CD4-positive, alpha-beta memory T cell (primary cell): ENCODE results near the gene BOLA3. TPM values are rescaled to one million over a fixed set of nuclear protein-coding genes. Genes with fewer than 3 reads are reported as not detected.
A peak's percentile ranks its signal among the peaks of the same experiment; 100 is the strongest.
"Not testable (repeated sequence)": the region's sequence is repeated elsewhere in the genome, so short reads cannot be mapped to it uniquely, and the experiment has no call there.

Source experiments
- CTCF ChIA-PET: fragments of 350-600 bp; sonication (Branson Sonifier 250); formaldehyde crosslinking; loops from one replicate; lab custom pipeline; 2021; ENCODE audit warnings: inconsistent platforms; ENCODE audit not compliant: partially characterized antibody; lab: Charles Lee
- POLR2A ChIA-PET: fragments of 350-600 bp; sonication (Branson Sonifier 250); formaldehyde crosslinking; loops from one replicate; lab custom pipeline; 2021; ENCODE audit not compliant: partially characterized antibody; lab: Charles Lee
- DNase-seq, 5 donors: peaks; one replicate each; pipeline versions ENCODE4 v3.0.0 to v3.0.0-alpha.2; 2020 to 2022; ENCODE audit warnings: mixed read lengths in 1 of 5
- H3K27ac ChIP-seq: one replicate; pipeline ENCODE4 v1.7.0; 2013; ENCODE audit warnings: low read depth, low read length
- H3K27me3 ChIP-seq: 2 replicates; pipeline ENCODE4 v1.7.0; 2013; ENCODE audit warnings: mild to moderate bottlenecking, low read length, moderate library complexity; ENCODE audit not compliant: insufficient read depth
- H3K36me3 ChIP-seq: 2 replicates; pipeline ENCODE4 v1.7.0; 2013; ENCODE audit warnings: mild to moderate bottlenecking, low read length, moderate library complexity; ENCODE audit not compliant: insufficient read depth
- H3K4me1 ChIP-seq: 2 replicates; pipeline ENCODE4 v1.7.0; 2013; ENCODE audit warnings: mild to moderate bottlenecking, low read length, moderate library complexity; ENCODE audit not compliant: insufficient read depth
- H3K4me3 ChIP-seq, 2 donors: one replicate each; pipeline ENCODE4 v1.7.0; 2013; ENCODE audit warnings: low read length in 2 of 2, mild to moderate bottlenecking in 1 of 2
- H3K9me3 ChIP-seq, 2 donors: one replicate each; pipeline ENCODE4 v1.7.0; 2013; ENCODE audit warnings: low read length in 2 of 2, control low read depth in 1 of 2; ENCODE audit not compliant: control insufficient read depth in 1 of 2
- H3K27ac Mint-ChIP-seq, 7 donors: one replicate each; pipeline ENCODE4 v1.8.0; 2020 to 2021; ENCODE audit warnings: mixed read lengths in 7 of 7, mild to moderate bottlenecking in 6 of 7, inconsistent platforms in 3 of 7, moderate library complexity in 3 of 7
- H3K27me3 Mint-ChIP-seq, 2 donors: one replicate each; pipeline ENCODE4 v1.8.0; 2020 to 2021; ENCODE audit warnings: mixed read lengths in 2 of 2
- H3K36me3 Mint-ChIP-seq, 2 donors: one replicate each; pipeline ENCODE4 v1.8.0; 2020 to 2021; ENCODE audit warnings: mixed read lengths in 2 of 2, inconsistent platforms in 1 of 2, mild to moderate bottlenecking in 1 of 2
- H3K4me1 Mint-ChIP-seq, 4 donors: one replicate each; pipeline ENCODE4 v1.8.0; 2020 to 2021; ENCODE audit warnings: mixed read lengths in 4 of 4, mild to moderate bottlenecking in 1 of 4
- H3K4me3 Mint-ChIP-seq, 8 donors: one replicate each; pipeline ENCODE4 v1.8.0; 2020 to 2021; ENCODE audit warnings: mixed read lengths in 8 of 8, mild to moderate bottlenecking in 7 of 8, moderate library complexity in 6 of 8, inconsistent platforms in 3 of 8
- H3K9me3 Mint-ChIP-seq, 8 donors: one replicate each; pipeline ENCODE4 v1.8.0; 2020 to 2021; ENCODE audit warnings: mixed read lengths in 8 of 8, mild to moderate bottlenecking in 5 of 8, inconsistent platforms in 3 of 8, moderate library complexity in 1 of 8
- intact Hi-C: fragments of 100-400 bp; cut with micrococcal nuclease; formaldehyde crosslinking; loops from one replicate; pipeline ENCODE4 v1.15.1; 2023
- polyA plus RNA-seq, 2 donors: library from polyadenylated mRNA; unstranded; fragments of 300-500 nt; fragmentation: Illumina TruSeq; gene quantifications; one replicate each; pipeline ENCODE4 v1.2.3, GENCODE V29; 2021
- total RNA-seq, 2 experiments: library from RNA; stranded (reverse); gene quantifications; one replicate each; pipeline ENCODE4 v1.2.3, GENCODE V29; 2021

Gene BOLA3
- total and polyA plus RNA-seq, 4 experiments from 2014 or later, result 16.4 to 101 (median 50.5) TPM

- no peaks in the 10 kb centered on the region for H3K4me1 Mint-ChIP-seq
- H3K4me1 ChIP-seq, result no peaks in the 10 kb centered on the region
- intact Hi-C loops, result no loop called here
- peaks cover 60% of the 10 kb centered on the region for H3K36me3 ChIP-seq
- H3K36me3 Mint-ChIP-seq, result peaks cover 54 to 79% of the 10 kb centered on the region in 2 donors
- ChIA-PET POLR2A (no interaction called here), CTCF (no interaction called here)
- DNase-seq, result no peak
- peaks cover 0 to 3% (median 0%) of the 10 kb centered on the region in 8 donors for H3K9me3 Mint-ChIP-seq
- H3K27me3 ChIP-seq, result no peaks in the 10 kb centered on the region
- H3K4me3 Mint-ChIP-seq, result no peak overlapping the region
- H3K27me3 Mint-ChIP-seq, result no peaks in the 10 kb centered on the region
- H3K27ac ChIP-seq, result no peak overlapping the region
- H3K4me3 ChIP-seq, result no peak overlapping the region
- peak overlapping the region in 3 of 7 donors; percentile 63 to 83 (median 78) for H3K27ac Mint-ChIP-seq
- no peaks in the 10 kb centered on the region for H3K9me3 ChIP-seq
These were observed 53.9 kb downstream of the BOLA3 start for GRCh38 chr2:74093840-74094239.

- H3K4me3 Mint-ChIP-seq, result no peak overlapping the region
- H3K27me3 Mint-ChIP-seq, result no peaks in the 10 kb centered on the region
- H3K27ac Mint-ChIP-seq, result no peak overlapping the region
- Histone ChIP-seq H3K36me3 (peaks cover 56% of the 10 kb centered on the region), H3K27me3 (no peaks in the 10 kb centered on the region), H3K9me3 (no peaks in the 10 kb centered on the region), H3K27ac (no peak overlapping the region), H3K4me1 (no peaks in the 10 kb centered on the region), H3K4me3 (no peak overlapping the region)
- CTCF ChIA-PET, result no interaction called here
- DNase-seq, result no peak
- peaks cover 0 to 3% (median 0%) of the 10 kb centered on the region in 8 donors for H3K9me3 Mint-ChIP-seq
- POLR2A ChIA-PET, result no interaction called here
- no peaks in the 10 kb centered on the region for H3K4me1 Mint-ChIP-seq
- peaks cover 50 to 76% of the 10 kb centered on the region in 2 donors for H3K36me3 Mint-ChIP-seq
- intact Hi-C loops, result no loop called here
These were observed 54.3 kb downstream of the BOLA3 start for GRCh38 chr2:74093426-74093825.

GRCh38 chr2:74092275-74092674, 55.4 kb downstream of the BOLA3 start:
- Mint-ChIP-seq H3K4me3 (no peak overlapping the region), H3K27me3 (no peaks in the 10 kb centered on the region), H3K36me3 (peaks cover 48 to 75% of the 10 kb centered on the region in 2 donors), H3K9me3 (peaks cover 0 to 3% (median 0%) of the 10 kb centered on the region in 8 donors), H3K27ac (peak overlapping the region in 1 of 7 donors; percentile 37), H3K4me1 (no peaks in the 10 kb centered on the region)
- H3K4me3 ChIP-seq, result no peak overlapping the region
- no peak overlapping the region for H3K27ac ChIP-seq
- ChIA-PET CTCF (no interaction called here), POLR2A (interaction anchor here (0.6 kb wide), 1 partner anchor 154 kb away, joined by 3 read pairs; no protein-coding TSS in a partner anchor)
- intact Hi-C loops, result no loop called here
- no peak for DNase-seq
- no peaks in the 10 kb centered on the region for H3K27me3 ChIP-seq
- H3K36me3 ChIP-seq, result peaks cover 61% of the 10 kb centered on the region
- no peaks in the 10 kb centered on the region for H3K4me1 ChIP-seq
- H3K9me3 ChIP-seq, result no peaks in the 10 kb centered on the region

GRCh38 chr2:74091391-74091790, 56.3 kb downstream of the BOLA3 start:
- peaks cover 61% of the 10 kb centered on the region for H3K36me3 ChIP-seq
- Mint-ChIP-seq H3K27ac (peak overlapping the region in 2 of 7 donors; percentile 74), H3K9me3 (peaks cover 0 to 3% (median 0%) of the 10 kb centered on the region in 8 donors), H3K4me3 (no peak overlapping the region), H3K36me3 (peaks cover 51 to 79% of the 10 kb centered on the region in 2 donors), H3K4me1 (no peaks in the 10 kb centered on the region), H3K27me3 (no peaks in the 10 kb centered on the region)
- no peak for DNase-seq
- no peak overlapping the region for H3K27ac ChIP-seq
- ChIA-PET CTCF (no interaction called here), POLR2A (no interaction called here)
- H3K4me1 ChIP-seq, result no peaks in the 10 kb centered on the region
- no peaks in the 10 kb centered on the region for H3K27me3 ChIP-seq
- no peaks in the 10 kb centered on the region for H3K9me3 ChIP-seq
- intact Hi-C loops, result no loop called here
- H3K4me3 ChIP-seq, result no peak overlapping the region

- Mint-ChIP-seq H3K27ac (peak overlapping the region in 3 of 7 donors; percentile 8 to 35 (median 22)), H3K4me3 (no peak overlapping the region), H3K36me3 (peaks cover 53 to 80% of the 10 kb centered on the region in 2 donors), H3K27me3 (no peaks in the 10 kb centered on the region), H3K9me3 (peaks cover 0 to 3% (median 0%) of the 10 kb centered on the region in 8 donors), H3K4me1 (no peaks in the 10 kb centered on the region)
- Histone ChIP-seq H3K4me1 (no peaks in the 10 kb centered on the region), H3K27ac (no peak overlapping the region), H3K27me3 (no peaks in the 10 kb centered on the region), H3K36me3 (peaks cover 60% of the 10 kb centered on the region), H3K9me3 (no peaks in the 10 kb centered on the region), H3K4me3 (no peak overlapping the region)
- intact Hi-C loops, result no loop called here
- DNase-seq, result no peak
- ChIA-PET CTCF (no interaction called here), POLR2A (no interaction called here)
These were observed 57.6 kb downstream of the BOLA3 start for GRCh38 chr2:74089816-74090745.

GRCh38 chr2:74088676-74089075, 59.0 kb downstream of the BOLA3 start:
- H3K36me3 Mint-ChIP-seq, result peaks cover 47 to 77% of the 10 kb centered on the region in 2 donors

GRCh38 chr2:74087696-74088095, 60.0 kb downstream of the BOLA3 start:
- H3K36me3 ChIP-seq, result peaks cover 49% of the 10 kb centered on the region
- no peaks in the 10 kb centered on the region for H3K4me1 ChIP-seq
- Mint-ChIP-seq H3K9me3 (no peaks in the 10 kb centered on the region), H3K27me3 (no peaks in the 10 kb centered on the region), H3K4me1 (no peaks in the 10 kb centered on the region), H3K36me3 (peaks cover 56 to 77% of the 10 kb centered on the region in 2 donors), H3K27ac (no peak overlapping the region), H3K4me3 (no peak overlapping the region)
- CTCF ChIA-PET, result no interaction called here
- H3K4me3 ChIP-seq, result no peak overlapping the region
- intact Hi-C loops, result no loop called here
- H3K9me3 ChIP-seq, result no peaks in the 10 kb centered on the region
- DNase-seq, result no peak
- H3K27me3 ChIP-seq, result no peaks in the 10 kb centered on the region
- POLR2A ChIA-PET, result no interaction called here
- H3K27ac ChIP-seq, result no peak overlapping the region

More at GRCh38 chr2:74088676-74089075, 59.0 kb downstream of the BOLA3 start:
- CTCF ChIA-PET, H3K4me3 Mint-ChIP-seq, intact Hi-C loops, H3K27ac Mint-ChIP-seq, H3K27me3 ChIP-seq, DNase-seq, POLR2A ChIA-PET, H3K4me3 ChIP-seq, H3K4me1 ChIP-seq, H3K4me1 Mint-ChIP-seq, H3K9me3 Mint-ChIP-seq, H3K9me3 ChIP-seq, H3K27me3 Mint-ChIP-seq, H3K27ac ChIP-seq: not testable (repeated sequence)
- peaks cover 49% of the 10 kb centered on the region for H3K36me3 ChIP-seq
